ENCODE results near the gene TMOD4.
"Not testable (repeated sequence)": the region's sequence is repeated elsewhere in the genome, so short reads cannot be mapped to it uniquely, and the experiment has no call there.

TMOD4 gene

DNA sequence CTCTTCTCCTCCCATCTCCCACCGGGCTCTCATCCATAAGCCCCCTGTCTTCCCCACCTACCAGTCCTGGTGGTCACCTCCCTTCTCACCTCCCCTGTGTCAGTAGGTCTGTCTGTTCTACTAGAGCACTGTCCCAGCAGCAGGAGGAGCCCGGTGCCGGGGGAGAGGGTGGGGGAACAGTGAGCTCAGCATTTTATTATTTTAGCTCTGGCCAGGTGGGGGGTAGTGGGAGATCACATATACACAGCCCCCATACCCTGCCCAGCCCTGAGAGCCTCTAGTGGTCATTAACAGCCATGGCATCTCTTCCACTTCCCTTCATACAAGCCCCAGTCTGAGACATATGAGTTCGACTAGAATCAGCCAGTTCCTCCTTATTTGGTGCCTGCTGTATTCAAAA is at the start of gene TMOD4:
Gene TMOD4, minus strand, starts transcription at position 119 of the 400 bp plus-strand sequence. CDS start 1,106 bp downstream, outside the sequence.
- DNase-seq (ENCODE audit: low spot score): peak; percentile 53
- in situ Hi-C loops (cut with MboI; ENCODE audit: low sequenced_read_pairs, unreplicated experiment): no loop called here
- peak; percentile 22 for TF ChIP-seq CTCF (IDR thresholded peaks at IDR 0.05; ENCODE audit: borderline replicate concordance, control extremely low read depth, extremely low read depth, insufficient read depth, missing control alignments)

DNA sequence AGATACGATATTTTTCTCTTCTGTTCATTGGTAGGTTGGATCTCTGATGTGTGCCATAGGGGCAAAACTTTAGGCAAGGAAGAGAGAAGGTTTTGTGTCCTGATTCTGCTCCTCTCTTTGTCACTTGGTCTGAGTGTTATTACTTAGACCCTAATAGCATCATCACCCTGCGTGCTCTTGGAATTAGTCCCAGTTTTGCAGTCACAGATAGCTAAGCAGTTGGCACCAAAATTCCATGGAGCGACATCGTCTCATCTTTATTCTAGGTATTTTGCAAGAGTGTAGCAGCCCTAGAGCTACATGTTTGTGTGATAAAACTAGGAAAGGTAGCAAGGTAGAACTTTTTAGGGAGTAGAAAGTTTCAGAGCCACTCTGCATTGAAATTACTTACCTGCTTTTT is 46.3 kb upstream of the TMOD4 start:
- TF ChIP-seq CTCF (IDR thresholded peaks at IDR 0.05; ENCODE audit: borderline replicate concordance, control extremely low read depth, extremely low read depth, insufficient read depth, missing control alignments): no peak
- in situ Hi-C loops (cut with MboI; ENCODE audit: low sequenced_read_pairs, unreplicated experiment): no loop called here
- no peak for DNase-seq (ENCODE audit: low spot score)

GRCh38 chr1:151221616-151222015 is 45.8 kb upstream of the TMOD4 start:
- in situ Hi-C loops (cut with MboI; ENCODE audit: low sequenced_read_pairs, unreplicated experiment): no loop called here
- no peak for TF ChIP-seq CTCF (IDR thresholded peaks at IDR 0.05; ENCODE audit: borderline replicate concordance, control extremely low read depth, extremely low read depth, insufficient read depth, missing control alignments)
- no peak for DNase-seq (ENCODE audit: low spot score)

GRCh38 chr1:151213560-151213959 is 37.8 kb upstream of the TMOD4 start:
- no peak for TF ChIP-seq CTCF (IDR thresholded peaks at IDR 0.05; ENCODE audit: borderline replicate concordance, control extremely low read depth, extremely low read depth, insufficient read depth, missing control alignments)
- DNase-seq (ENCODE audit: low spot score): no peak
- in situ Hi-C loops (cut with MboI; ENCODE audit: low sequenced_read_pairs, unreplicated experiment): no loop called here

- in situ Hi-C loops (cut with MboI; ENCODE audit: low sequenced_read_pairs, unreplicated experiment): no loop called here
- DNase-seq (ENCODE audit: low spot score): no peak
Measured at GRCh38 chr1:151211972-151212705, 36.4 kb upstream of the TMOD4 start.

GRCh38 chr1:151210830-151211229 is 35.0 kb upstream of the TMOD4 start:
- DNase-seq (ENCODE audit: low spot score): no peak
- in situ Hi-C loops (cut with MboI; ENCODE audit: low sequenced_read_pairs, unreplicated experiment): no loop called here
- no peak for TF ChIP-seq CTCF (IDR thresholded peaks at IDR 0.05; ENCODE audit: borderline replicate concordance, control extremely low read depth, extremely low read depth, insufficient read depth, missing control alignments)

More at GRCh38 chr1:151211972-151212705, 36.4 kb upstream of the TMOD4 start:
- no peak for TF ChIP-seq CTCF (IDR thresholded peaks at IDR 0.05; ENCODE audit: borderline replicate concordance, control extremely low read depth, extremely low read depth, insufficient read depth, missing control alignments)

DNA sequence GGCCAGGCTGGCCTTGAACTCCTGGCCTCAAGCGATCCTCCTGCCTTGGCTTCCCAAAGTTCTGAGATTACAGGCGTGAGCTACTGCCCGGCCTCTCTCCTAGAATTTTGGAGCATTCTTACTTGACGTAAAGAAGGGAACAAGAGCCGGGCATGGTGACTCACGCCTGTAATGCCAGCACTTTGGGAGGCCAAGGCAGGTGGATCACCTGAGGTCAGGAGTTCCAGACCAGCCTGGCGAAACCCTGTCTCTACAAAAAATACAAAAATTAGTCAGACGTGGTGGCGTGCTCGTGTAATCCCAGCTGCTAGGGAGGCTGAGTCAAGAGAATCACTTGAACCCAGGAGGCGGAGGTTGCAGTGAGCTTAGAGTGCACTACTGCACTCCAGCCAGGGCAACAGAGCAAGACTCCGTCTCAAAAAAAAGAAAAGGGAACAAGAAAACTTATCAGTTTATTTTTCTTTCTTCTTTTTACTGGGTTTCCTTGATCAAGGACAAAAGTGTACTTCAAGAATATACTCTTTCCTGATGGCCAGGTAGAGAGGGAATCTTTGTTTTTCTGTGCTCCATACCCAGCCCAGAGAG is 29.7 kb upstream of the TMOD4 start:
- in situ Hi-C loops (cut with MboI; ENCODE audit: low sequenced_read_pairs, unreplicated experiment); DNase-seq (ENCODE audit: low spot score): not testable (repeated sequence)

Measured in GM13976 (cell line).